GM23338 (cell line): ENCODE data around the gene IL6R.

Source experiments
- CREB1 ChIP-seq: fragments of 250-450 bp; sonication (Bioruptor Pico); IDR thresholded peaks from 2 replicates; pipeline ENCODE4 v1.5.0; 2020; ENCODE audit warnings: low read depth, mild to moderate bottlenecking, moderate library complexity
- EZH2 ChIP-seq: fragments of 200-600 bp; sonication (generic); IDR thresholded peaks from one replicate; pipeline ENCODE4 v1.8.0; 2017; ENCODE audit warnings: antibody characterized with exemption, mild to moderate bottlenecking, low read depth; ENCODE audit not compliant: unreplicated experiment
- EZH2phosphoT487 ChIP-seq: fragments of 200-600 bp; sonication (generic); IDR thresholded peaks from one replicate; pipeline ENCODE4 v1.8.1; 2018; ENCODE audit warnings: antibody characterized with exemption; ENCODE audit not compliant: unreplicated experiment
- JUNB ChIP-seq: IDR thresholded peaks from one replicate; pipeline ENCODE4 v1.6.1; 2016; ENCODE audit warnings: antibody characterized with exemption; ENCODE audit not compliant: unreplicated experiment
- NANOG ChIP-seq: IDR thresholded peaks from 2 replicates; pipeline ENCODE4 v1.6.1; 2016; ENCODE audit warnings: antibody characterized with exemption, borderline replicate concordance
- POLR2AphosphoS5 ChIP-seq: IDR thresholded peaks from 2 replicates; pipeline ENCODE4 v1.6.1; 2016; ENCODE audit warnings: antibody characterized with exemption, low read depth
- STAT1 ChIP-seq: IDR thresholded peaks from one replicate; pipeline ENCODE4 v1.6.1; 2016; ENCODE audit warnings: antibody characterized with exemption; ENCODE audit not compliant: unreplicated experiment
- ZNF114 ChIP-seq: fragments of 250-450 bp; sonication (Bioruptor Pico); IDR thresholded peaks from 2 replicates; pipeline ENCODE4 v1.5.0; 2020; ENCODE audit warnings: mild to moderate bottlenecking, moderate library complexity
- TF ChIP-seq, protein P1 (sequence below), 2 experiments: fragments of 200-600 bp in 1 of 2; sonication (generic) in 1 of 2; conservative IDR thresholded peaks; 2 replicates each; pipeline versions ENCODE4 v1.5.1 to v1.6.1; 2016 to 2017; ENCODE audit warnings: antibody characterized with exemption in 2 of 2, low read depth in 2 of 2, mild to moderate bottlenecking in 2 of 2, moderate library complexity in 1 of 2
- TF ChIP-seq, protein P2 (sequence below): IDR thresholded peaks from one replicate; pipeline ENCODE4 v1.6.1; 2018; ENCODE audit warnings: antibody characterized with exemption; ENCODE audit not compliant: unreplicated experiment
- TF ChIP-seq, protein P3 (sequence below): IDR thresholded peaks from 2 replicates; pipeline ENCODE4 v1.6.1; 2016; ENCODE audit warnings: antibody characterized with exemption

DNA sequence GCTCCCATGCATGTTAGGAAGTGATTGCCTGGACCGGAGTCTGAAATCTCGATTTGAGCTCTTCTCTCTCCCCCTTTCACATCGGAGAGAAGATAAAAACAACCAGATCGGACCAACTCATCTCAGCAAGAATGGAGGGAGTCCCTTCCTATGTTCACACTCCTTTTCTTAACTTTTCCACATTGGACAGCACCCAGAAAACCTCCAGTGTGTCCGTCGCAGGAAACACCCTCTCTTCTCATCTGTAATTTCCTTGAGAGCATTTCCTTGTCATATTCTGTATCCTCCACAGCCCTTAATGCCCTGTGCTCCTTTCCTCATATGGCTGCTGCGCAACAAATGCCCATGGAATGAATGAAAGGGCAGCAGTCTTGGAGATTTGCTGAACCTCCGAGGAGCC lies 95.4 kb downstream of the IL6R start:
- TF ChIP-seq, protein P1, sequence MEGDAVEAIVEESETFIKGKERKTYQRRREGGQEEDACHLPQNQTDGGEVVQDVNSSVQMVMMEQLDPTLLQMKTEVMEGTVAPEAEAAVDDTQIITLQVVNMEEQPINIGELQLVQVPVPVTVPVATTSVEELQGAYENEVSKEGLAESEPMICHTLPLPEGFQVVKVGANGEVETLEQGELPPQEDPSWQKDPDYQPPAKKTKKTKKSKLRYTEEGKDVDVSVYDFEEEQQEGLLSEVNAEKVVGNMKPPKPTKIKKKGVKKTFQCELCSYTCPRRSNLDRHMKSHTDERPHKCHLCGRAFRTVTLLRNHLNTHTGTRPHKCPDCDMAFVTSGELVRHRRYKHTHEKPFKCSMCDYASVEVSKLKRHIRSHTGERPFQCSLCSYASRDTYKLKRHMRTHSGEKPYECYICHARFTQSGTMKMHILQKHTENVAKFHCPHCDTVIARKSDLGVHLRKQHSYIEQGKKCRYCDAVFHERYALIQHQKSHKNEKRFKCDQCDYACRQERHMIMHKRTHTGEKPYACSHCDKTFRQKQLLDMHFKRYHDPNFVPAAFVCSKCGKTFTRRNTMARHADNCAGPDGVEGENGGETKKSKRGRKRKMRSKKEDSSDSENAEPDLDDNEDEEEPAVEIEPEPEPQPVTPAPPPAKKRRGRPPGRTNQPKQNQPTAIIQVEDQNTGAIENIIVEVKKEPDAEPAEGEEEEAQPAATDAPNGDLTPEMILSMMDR (conservative IDR thresholded peaks at IDR 0.05; ENCODE audit: low read depth in 2 of 2) = no peak
- TF ChIP-seq POLR2AphosphoS5 = no peak
- TF ChIP-seq, protein P2, sequence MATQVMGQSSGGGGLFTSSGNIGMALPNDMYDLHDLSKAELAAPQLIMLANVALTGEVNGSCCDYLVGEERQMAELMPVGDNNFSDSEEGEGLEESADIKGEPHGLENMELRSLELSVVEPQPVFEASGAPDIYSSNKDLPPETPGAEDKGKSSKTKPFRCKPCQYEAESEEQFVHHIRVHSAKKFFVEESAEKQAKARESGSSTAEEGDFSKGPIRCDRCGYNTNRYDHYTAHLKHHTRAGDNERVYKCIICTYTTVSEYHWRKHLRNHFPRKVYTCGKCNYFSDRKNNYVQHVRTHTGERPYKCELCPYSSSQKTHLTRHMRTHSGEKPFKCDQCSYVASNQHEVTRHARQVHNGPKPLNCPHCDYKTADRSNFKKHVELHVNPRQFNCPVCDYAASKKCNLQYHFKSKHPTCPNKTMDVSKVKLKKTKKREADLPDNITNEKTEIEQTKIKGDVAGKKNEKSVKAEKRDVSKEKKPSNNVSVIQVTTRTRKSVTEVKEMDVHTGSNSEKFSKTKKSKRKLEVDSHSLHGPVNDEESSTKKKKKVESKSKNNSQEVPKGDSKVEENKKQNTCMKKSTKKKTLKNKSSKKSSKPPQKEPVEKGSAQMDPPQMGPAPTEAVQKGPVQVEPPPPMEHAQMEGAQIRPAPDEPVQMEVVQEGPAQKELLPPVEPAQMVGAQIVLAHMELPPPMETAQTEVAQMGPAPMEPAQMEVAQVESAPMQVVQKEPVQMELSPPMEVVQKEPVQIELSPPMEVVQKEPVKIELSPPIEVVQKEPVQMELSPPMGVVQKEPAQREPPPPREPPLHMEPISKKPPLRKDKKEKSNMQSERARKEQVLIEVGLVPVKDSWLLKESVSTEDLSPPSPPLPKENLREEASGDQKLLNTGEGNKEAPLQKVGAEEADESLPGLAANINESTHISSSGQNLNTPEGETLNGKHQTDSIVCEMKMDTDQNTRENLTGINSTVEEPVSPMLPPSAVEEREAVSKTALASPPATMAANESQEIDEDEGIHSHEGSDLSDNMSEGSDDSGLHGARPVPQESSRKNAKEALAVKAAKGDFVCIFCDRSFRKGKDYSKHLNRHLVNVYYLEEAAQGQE = no peak
- no peak for TF ChIP-seq ZNF114
- TF ChIP-seq EZH2 = peak; percentile 34
- TF ChIP-seq CREB1 (CRISPR knock-in tag) = no peak
- TF ChIP-seq EZH2phosphoT487 = no peak
- TF ChIP-seq, protein P3, sequence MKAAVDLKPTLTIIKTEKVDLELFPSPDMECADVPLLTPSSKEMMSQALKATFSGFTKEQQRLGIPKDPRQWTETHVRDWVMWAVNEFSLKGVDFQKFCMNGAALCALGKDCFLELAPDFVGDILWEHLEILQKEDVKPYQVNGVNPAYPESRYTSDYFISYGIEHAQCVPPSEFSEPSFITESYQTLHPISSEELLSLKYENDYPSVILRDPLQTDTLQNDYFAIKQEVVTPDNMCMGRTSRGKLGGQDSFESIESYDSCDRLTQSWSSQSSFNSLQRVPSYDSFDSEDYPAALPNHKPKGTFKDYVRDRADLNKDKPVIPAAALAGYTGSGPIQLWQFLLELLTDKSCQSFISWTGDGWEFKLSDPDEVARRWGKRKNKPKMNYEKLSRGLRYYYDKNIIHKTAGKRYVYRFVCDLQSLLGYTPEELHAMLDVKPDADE = no peak
- no peak for TF ChIP-seq NANOG
- TF ChIP-seq STAT1 = no peak
- TF ChIP-seq JUNB = no peak
